Right lobe of liver (tissue), 4 donors: ENCODE results near the gene TNRC6C.

Experiments
- CTCF ChIP-seq, 4 donors: fragments of 200-600 bp in 3 of 4; fragments of 450-650 bp in 1 of 4; IDR thresholded peaks; one replicate each; pipeline versions ENCODE4 v1.5.1 to v1.8.0; 2016 to 2022; ENCODE audit warnings: antibody characterized with exemption in 4 of 4, mild to moderate bottlenecking in 2 of 4
- POLR2A ChIP-seq: fragments of 450-650 bp; IDR thresholded peaks from one replicate; pipeline ENCODE4 v1.6.1; 2017; ENCODE audit warnings: antibody characterized with exemption, mild to moderate bottlenecking
- donor health status: DM: no; HTN: no; CAD: no.
- donor health status: DM: no; HTN: no; CAD: no.
- donor health status: DM: no; HTN: yes; CAD: no.

GRCh38 chr17:78095035-78095434 lies 136.5 kb downstream of the TNRC6C start:
- no peak for TF ChIP-seq CTCF (IDR thresholded peaks at IDR 0.05)
- TF ChIP-seq POLR2A = no peak
